ENCODE data around the gene OR4F6.

DNA sequence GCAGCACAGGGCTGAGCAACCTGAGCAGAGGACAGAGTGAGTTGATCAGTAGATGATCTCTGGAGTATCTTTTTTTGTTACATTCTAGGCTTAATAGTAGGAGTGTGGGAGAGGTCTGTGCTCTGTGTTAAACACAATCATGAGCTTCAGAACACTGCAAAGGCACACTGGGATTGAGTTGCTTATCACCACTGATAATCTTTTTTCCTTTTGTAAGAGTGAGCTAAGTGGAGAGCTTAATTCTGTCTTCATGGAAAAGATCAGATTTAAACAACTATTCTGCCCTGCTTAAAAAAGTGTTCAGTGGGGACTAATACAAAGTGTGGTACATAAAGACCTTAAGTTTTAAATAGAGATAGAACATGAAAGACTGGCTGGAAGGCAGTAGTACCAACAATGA is 1.1 kb downstream of the OR4F6 start:
- TF ChIP-seq, protein P1, sequence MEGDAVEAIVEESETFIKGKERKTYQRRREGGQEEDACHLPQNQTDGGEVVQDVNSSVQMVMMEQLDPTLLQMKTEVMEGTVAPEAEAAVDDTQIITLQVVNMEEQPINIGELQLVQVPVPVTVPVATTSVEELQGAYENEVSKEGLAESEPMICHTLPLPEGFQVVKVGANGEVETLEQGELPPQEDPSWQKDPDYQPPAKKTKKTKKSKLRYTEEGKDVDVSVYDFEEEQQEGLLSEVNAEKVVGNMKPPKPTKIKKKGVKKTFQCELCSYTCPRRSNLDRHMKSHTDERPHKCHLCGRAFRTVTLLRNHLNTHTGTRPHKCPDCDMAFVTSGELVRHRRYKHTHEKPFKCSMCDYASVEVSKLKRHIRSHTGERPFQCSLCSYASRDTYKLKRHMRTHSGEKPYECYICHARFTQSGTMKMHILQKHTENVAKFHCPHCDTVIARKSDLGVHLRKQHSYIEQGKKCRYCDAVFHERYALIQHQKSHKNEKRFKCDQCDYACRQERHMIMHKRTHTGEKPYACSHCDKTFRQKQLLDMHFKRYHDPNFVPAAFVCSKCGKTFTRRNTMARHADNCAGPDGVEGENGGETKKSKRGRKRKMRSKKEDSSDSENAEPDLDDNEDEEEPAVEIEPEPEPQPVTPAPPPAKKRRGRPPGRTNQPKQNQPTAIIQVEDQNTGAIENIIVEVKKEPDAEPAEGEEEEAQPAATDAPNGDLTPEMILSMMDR (IDR thresholded peaks at IDR 0.05): no peak
- TF ChIP-seq POLR2A (IDR thresholded peaks at IDR 0.05): no peak

All from suprapubic skin (tissue), 3 donors.